CD4-positive, alpha-beta T cell treated with Interleukin-17A for 4 hours (primary cell): Measurements from ENCODE around the gene CYP27C1.
"Not testable (repeated sequence)": the region's sequence is repeated elsewhere in the genome, so short reads cannot be mapped to it uniquely, and the experiment has no call there.

Experiments used
- DNase-seq: peaks from one replicate; pipeline ENCODE4 v3.0.0-alpha.2; 2020; ENCODE audit warnings: mixed read lengths

CYP27C1 gene

DNA sequence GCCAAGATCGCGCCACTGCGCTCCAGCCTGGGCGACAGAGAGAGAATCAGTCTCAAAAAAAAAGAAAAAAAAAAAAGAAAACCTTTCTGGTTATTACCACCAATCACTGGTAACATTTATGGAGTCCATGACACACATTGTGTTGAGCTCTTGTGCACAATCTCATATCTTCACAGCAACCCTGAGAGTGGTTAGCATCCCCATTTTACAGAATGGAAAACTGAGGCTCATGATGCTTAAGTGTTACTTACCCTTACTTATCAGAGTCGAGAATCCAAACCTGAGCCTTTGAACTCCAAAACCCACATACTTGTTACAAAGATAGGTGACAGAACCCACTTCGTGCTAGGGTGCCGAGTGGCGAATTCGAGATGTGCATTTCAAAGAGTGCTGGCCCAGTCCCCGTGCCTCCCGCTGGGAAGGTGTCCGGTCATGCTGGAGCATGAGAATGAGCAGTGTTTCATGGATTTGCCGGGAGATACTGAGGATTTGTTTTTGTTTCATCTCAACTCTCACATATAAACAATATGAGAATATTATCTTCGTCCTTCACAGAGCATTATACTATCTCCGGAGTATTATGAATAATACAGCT lies 50.9 kb downstream of the CYP27C1 start:
- no peak for DNase-seq

DNA sequence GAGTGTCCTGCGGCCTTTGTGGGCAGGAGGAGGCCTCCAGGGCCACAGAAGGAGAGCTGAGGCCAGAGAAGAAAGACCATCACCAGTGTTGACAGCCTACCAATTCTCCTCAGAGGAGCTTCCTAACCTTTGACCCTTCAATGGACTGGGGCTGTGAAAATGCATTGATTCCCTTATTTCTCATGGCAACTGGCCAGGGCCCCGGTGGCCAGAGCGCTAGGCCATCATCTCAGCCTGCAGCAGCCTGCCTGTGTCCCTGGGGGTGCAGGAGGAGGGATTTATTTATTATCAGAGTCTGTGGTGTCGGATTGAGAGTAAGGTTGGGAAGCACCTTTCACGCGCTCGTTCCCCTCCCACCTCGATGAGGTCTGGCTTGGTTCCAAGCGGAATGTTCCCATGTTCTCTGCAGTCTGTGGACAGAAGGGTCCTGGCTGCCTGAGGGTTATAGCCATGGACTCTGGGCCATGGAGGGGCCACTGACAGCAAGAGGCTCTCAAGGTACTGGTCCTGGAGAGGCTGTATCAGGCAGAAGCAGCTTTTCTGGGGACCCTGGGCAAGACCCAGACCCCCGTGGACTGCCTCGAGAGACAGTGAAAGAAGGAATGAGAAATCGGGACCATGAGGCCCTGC lies 53.8 kb downstream of the CYP27C1 start:
- DNase-seq, result no peak

GRCh38 chr2:127165539-127165935 lies 54.6 kb downstream of the CYP27C1 start:
- no peak for DNase-seq

DNA sequence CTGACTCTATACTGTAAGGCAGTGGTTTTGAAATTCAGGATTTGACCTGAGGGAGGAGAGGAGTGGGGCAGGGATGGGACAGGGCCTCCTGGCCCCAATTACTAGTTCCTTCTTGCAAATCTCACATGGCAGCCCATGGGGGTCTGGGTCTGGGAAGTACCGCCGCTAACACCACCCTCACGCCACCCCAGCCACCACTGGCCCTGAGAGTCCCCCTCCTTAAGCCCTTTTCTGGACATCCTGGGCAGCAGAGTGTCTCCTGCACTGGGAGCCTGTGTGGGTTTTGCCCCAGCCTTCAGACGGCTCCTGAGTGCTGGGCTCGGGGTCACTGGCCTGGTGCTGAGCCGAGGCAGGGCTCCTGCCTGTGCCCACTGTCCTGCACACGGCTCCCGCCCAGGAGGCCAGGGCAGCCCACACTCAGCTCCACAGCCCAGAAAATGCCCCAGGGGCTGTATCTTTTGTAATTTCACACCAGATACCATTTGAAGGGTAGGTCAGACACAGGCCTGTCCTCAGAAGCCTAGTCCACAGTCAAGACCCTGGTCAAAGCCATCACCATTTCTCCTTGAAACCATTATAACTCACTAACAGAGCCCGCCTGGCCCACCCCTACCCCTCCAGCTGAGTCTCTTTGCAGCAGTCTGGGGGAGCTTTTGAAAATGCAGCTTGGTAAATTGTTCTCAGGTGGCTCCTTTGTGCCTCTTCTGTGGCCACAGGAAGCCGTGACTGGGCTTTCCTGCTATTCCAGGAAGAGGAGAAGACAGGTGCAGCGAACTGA lies 55.1 kb downstream of the CYP27C1 start:
- DNase-seq, result no peak

- DNase-seq, result no peak
These were observed 56.2 kb downstream of the CYP27C1 start for GRCh38 chr2:127163921-127164320.

GRCh38 chr2:127163090-127163406 lies 57.1 kb downstream of the CYP27C1 start:
- DNase-seq, result not testable (repeated sequence)

DNA sequence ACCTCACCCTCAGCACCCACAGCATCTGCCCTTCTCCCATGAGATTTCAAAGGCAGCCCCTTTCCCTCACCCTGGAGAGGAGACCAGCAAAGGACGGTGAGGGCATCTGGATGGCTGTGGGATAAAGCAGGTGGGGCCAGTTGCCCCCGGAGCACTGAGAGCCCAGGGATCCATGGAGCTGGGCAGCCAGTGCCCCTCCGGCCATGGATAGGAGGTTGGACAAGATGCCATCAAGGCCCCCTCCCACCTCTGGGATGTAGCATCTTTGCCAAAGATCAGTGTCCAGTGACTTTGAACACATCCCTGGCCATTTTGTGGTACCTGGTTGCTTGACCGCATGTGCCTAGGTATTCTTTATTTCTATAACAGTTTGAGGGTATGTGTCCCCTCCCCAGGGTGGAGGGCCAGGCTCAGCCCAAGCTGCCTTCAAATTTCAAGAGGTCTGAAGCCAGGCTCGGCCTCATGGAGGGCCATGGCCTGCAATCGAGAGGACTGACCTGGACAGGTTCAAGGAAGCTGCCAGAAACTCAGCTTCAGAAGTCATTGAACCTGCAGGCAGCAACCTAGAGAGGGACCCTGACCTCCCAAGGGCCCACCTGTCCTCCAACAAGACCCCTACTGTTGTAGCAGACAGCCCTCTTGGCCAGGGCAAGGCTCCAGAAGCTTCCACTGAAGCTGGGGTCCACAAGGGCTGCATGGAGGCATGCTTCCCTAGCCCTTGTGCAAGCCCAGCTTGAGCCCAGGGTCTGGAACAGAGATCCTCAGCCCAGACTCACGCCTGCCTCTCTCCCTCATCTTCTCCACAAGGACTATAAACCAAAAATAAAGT lies 57.6 kb downstream of the CYP27C1 start:
- no peak for DNase-seq

DNA sequence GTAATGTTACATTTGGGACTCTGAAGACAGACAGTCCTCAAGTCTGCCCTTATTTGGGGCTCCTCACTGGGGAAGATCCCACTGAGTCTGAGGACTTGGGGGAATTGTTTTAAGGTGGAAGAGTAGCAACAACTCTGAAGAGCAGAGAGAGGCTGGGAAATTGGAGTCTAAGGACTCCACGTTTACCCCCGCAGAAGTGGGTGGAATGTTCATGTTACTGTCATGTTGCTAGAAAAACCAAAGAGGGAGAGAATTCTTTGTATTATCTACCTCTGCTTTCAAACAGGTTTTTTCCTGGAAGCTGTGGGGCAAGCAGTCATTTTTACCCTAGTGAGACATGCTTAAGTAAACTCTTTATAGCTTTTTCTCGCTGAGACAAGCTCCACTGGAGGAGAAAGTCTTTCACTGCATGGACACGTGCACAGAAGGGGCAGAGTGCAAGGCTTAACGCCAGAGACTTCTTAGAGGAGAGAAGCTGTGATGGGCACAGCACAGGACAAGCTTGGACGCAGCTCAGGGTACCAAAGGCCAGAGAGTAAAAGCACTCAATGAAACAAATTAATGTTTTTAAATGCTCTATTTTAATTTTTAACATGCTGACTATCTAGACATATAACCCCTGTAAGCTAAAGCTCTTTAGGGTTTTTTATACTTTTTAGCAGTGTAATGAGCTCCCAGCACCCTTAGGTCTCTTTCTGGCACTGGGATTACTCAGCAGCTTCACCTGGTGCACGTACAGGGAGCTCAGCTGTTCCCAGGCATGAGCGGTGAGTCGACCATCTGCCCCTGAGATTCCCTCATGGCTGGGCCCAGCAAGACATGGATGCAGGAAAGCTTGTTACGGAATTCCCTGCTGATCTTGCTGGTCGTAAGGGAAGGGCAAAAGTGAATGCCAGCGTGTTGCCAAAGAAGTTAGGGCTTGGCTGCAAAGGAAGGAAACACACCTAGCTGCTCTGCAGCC lies 58.6 kb downstream of the CYP27C1 start:
- no peak for DNase-seq

- DNase-seq, result no peak
These were observed 59.4 kb downstream of the CYP27C1 start for GRCh38 chr2:127160676-127161075.

GRCh38 chr2:127159543-127159942 lies 60.6 kb downstream of the CYP27C1 start:
- no peak for DNase-seq

DNA sequence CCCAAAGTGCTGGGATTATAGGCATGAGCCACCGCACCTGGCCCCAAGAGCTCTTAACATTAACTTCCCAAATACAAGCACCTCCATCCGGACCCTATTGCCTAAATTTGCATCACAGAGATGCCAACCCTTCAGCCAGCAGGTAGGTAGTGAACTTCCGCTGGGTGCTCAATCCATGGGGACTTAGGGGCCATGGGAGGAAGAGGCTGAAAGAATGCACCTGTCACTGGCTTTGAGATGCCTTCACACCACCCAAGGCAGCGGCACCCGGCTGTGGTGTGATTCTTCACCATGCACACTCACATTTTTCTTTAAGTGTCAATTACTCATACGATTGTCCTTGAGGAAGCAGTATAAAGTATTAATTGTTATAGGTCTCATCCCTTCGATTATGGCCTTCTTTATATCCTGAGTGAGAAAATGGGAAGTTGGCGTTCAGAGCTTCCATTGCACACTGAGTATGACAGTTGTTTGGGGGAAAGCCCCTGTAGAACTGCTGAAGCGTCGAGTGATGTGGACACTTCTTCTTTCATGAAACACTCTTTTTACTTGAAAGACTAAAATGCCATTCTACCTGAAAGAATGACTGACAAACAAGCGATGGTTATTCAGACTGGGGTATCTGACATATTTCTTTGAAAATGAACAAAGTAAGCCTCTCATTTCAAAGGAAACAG lies 61.3 kb downstream of the CYP27C1 start:
- no peak for DNase-seq

DNA sequence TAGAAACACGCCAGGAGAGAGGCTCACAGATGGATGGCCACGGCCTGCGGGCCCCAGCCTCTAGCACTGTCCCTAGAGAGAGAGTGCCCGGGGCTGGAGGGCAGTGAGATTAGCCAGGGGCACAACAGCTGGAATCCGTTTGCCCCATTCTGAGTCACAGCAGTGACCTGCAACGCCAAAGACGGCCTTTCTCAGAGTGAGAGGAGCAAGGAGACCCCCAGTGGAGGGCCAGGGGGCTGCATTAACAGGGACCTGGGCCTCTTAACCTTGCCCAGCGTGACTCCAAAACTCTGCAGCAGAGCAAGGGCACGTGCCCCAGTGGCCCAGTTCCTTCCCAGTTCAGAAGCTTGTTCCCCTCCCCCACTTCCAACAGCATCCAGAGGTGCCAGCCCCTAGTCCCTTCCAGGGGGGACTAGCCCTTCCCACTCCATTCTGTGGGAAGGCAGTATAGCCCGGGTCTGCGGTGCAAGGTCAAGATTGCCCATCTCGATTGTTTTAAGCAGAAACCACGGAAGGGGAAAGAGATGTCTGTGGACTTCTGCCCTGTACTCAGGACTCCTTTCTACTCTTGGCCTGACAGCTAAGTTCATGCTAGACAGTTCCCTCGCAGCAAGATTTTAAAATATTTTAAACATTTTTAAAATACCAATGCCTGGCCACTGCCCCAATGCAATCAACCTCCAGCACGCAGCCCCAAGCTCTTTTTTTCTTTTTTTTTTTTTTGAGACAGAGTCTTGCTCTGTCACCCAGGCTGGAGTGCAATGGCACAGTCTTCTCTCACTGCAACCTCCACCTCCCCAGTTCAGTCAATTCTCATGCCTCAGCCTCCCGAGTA lies 62.2 kb downstream of the CYP27C1 start:
- no peak for DNase-seq

DNA sequence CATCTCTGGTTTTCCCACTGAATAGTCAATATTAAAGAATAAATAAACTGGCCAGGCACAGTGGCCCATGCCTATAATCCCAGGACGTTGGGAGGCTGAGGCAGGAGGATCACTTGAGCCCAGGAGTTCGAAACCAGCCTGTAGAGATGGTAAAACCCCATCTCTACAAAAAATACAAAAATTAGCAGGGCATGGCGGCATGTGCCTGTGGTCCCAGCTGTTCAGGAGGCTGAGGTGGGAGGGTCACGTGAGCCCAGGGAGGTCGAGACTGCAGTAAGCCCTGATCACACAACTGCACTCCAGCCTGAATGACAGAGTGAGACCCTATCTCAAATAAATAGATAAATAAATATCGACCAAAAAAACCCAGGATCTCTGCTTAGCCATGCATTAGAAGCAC lies 63.0 kb downstream of the CYP27C1 start:
- no peak for DNase-seq

DNA sequence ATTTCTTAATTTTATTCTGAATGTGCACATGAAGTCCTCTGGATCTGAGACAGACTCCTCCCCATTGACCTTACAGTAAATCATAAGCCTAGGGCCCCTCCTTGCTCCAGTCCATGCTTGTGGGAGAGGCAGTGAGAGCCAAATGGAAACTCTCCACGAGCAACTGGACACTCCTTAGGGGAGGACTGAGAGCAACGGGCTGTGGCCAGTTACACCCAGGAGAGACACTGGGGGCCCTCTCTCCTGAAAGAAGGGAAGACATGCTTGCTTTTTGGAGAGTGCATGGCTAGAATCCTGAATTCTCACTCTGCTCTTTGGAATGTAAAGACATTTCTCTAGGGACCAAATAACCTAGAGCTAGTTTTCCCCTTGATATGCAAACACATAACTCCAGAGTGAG lies 64.2 kb downstream of the CYP27C1 start:
- no peak for DNase-seq

DNA sequence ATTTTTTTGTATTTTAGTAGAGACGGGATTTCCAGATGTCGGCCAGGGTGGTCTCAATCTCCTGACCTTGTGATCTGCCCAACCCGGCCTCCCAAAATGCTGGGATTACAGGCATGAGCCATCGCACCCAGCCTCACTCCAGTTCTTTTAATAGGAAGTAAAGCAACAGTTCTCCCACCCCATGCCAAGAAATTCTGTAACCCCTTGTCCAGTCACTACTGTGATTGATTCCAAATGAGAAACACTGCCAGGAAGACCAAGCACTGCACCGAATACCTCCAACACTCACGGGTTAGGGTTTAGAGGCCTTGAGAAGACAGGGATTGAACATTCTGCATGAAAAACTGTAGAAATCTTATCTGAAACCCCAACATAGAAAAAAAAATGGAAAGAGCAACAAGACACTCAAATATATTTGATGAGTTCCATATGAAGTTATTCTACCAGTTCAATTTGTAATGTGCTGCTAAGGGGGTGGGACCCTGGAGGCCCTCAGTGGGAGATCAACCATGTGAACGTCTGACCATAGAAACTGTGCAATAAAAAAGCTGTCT lies 65.0 kb downstream of the CYP27C1 start:
- no peak for DNase-seq

- DNase-seq, result no peak
These were observed 65.7 kb downstream of the CYP27C1 start for GRCh38 chr2:127154396-127154795.

- DNase-seq, result no peak
These were observed 66.4 kb downstream of the CYP27C1 start for GRCh38 chr2:127153691-127154158.

- no peak for DNase-seq
These were observed 69.1 kb downstream of the CYP27C1 start for GRCh38 chr2:127150996-127151395.

GRCh38 chr2:127149384-127149783 lies 70.7 kb downstream of the CYP27C1 start:
- no peak for DNase-seq

- no peak for DNase-seq
These were observed 73.1 kb downstream of the CYP27C1 start for GRCh38 chr2:127146820-127147502.
